K562 (cell line): ENCODE data around the gene TRPM4. TPM values are rescaled to one million over a fixed set of nuclear protein-coding genes. Genes with fewer than 3 reads are reported as not detected.

Experiments
- CREM ChIP-seq: IDR thresholded peaks from 2 replicates; pipeline ENCODE4 v1.6.1; 2014; ENCODE audit warnings: antibody characterized with exemption, low read depth
- GTF2A2 ChIP-seq: IDR thresholded peaks from 2 replicates; pipeline ENCODE4 v1.6.1; 2016; ENCODE audit warnings: mild to moderate bottlenecking, missing genetic modification characterization, missing compliant biosample characterization
- MAFG ChIP-seq: fragments of 450-650 bp; conservative IDR thresholded peaks from 2 replicates; pipeline ENCODE4 v1.6.1; 2016; ENCODE audit warnings: missing genetic modification characterization, missing compliant biosample characterization
- PHB ChIP-seq: fragments of 250-450 bp; sonication (Bioruptor Pico); IDR thresholded peaks from 2 replicates; pipeline ENCODE4 v1.5.0; 2021
- RBFOX2 ChIP-seq: fragments of 200-400 bp; formaldehyde crosslinking; IDR thresholded peaks from 2 replicates; pipeline ENCODE4 v1.6.1; 2017; ENCODE audit warnings: low read depth, mild to moderate bottlenecking, low read length, moderate library complexity
- SAP30 ChIP-seq: fragments of 200-600 bp; sonication (generic); IDR thresholded peaks from 2 replicates; pipeline ENCODE4 v1.6.1; 2012; ENCODE audit warnings: borderline replicate concordance, low read depth, mild to moderate bottlenecking, moderate library complexity, low read length, control low read depth, inconsistent platforms; ENCODE audit not compliant: insufficient read depth, poor library complexity, severe bottlenecking
- SMARCC2 ChIP-seq: fragments of 450-650 bp; IDR thresholded peaks from 2 replicates; pipeline ENCODE4 v1.6.1; 2017; ENCODE audit warnings: antibody characterized with exemption, moderate library complexity, mild to moderate bottlenecking, low read depth
- SPI1 ChIP-seq: IDR thresholded peaks from 2 replicates; pipeline ENCODE4 v1.6.1; 2011; ENCODE audit warnings: low read depth, low read length, control low read depth, borderline replicate concordance
- ZNF239 ChIP-seq: fragments of 250-450 bp; sonication (Bioruptor Pico); IDR thresholded peaks from 2 replicates; pipeline ENCODE4 v1.4.0; 2020; ENCODE audit warnings: mild to moderate bottlenecking
- ZNF263 ChIP-seq: sonication (generic); formaldehyde crosslinking; IDR thresholded peaks from 2 replicates; pipeline ENCODE4 v1.8.0; 2022; ENCODE audit warnings: mild to moderate bottlenecking, missing genetic modification reagents, borderline replicate concordance
- polyA plus RNA-seq, 8 experiments: library from polyadenylated mRNA; depleted of rRNA in 4 of 8; stranded (reverse) in 5 of 8; unstranded in 3 of 8; fragments of >200 nt; fragmentation: Nextera tagmentation in 2 of 8; fragmentation: Illumina TruSeq in 1 of 8; extraction: Ambion mirVana in 2 of 8; extraction: Trizol in 1 of 8; gene quantifications; 2 replicates each; pipeline versions ENCODE4 v1.2.1 to v1.2.3, GENCODE V29; 2011 to 2014; ENCODE audit warnings: inconsistent platforms in 1 of 8, missing spikeins in 1 of 8
- total RNA-seq, 7 experiments: library from RNA; depleted of rRNA in 6 of 7; stranded (reverse); fragments of >200 nt in 6 of 7; fragmentation: Illumina TruSeq in 2 of 7; extraction: Trizol in 2 of 7; gene quantifications; 2 replicates each; pipeline versions ENCODE4 v1.2.1 to v1.2.3, GENCODE V29; 2011 to 2021; ENCODE audit warnings: low replicate concordance in 1 of 7
- TF ChIP-seq, protein P1 (sequence below): fragments of 250-450 bp; sonication (Bioruptor Pico); IDR thresholded peaks from 2 replicates; pipeline ENCODE4 v1.8.0; 2021; ENCODE audit warnings: moderate library complexity, mild to moderate bottlenecking, inconsistent platforms
- TF ChIP-seq, protein P2 (sequence below): fragments of 450-650 bp; formaldehyde crosslinking; conservative IDR thresholded peaks from 2 replicates; pipeline ENCODE4 v1.4.0; 2022; ENCODE audit warnings: mild to moderate bottlenecking, missing genetic modification characterization
- TF ChIP-seq, protein P3 (sequence below): fragments of 450-650 bp; IDR thresholded peaks from 2 replicates; pipeline ENCODE4 v1.6.1; 2016; ENCODE audit warnings: borderline replicate concordance
- TF ChIP-seq, protein P4 (sequence below): fragments of 450-650 bp; formaldehyde crosslinking; IDR thresholded peaks from 2 replicates; pipeline ENCODE4 v1.4.0; 2020; ENCODE audit warnings: mild to moderate bottlenecking, moderate library complexity
- TF ChIP-seq, protein P5 (sequence below): fragments of 450-650 bp; conservative IDR thresholded peaks from 2 replicates; pipeline ENCODE4 v1.6.1; 2016; ENCODE audit warnings: missing genetic modification characterization, low read depth, mild to moderate bottlenecking, missing compliant biosample characterization, moderate library complexity

TRPM4 gene
- total and polyA plus RNA-seq, 9 of the 15 experiments (the other 6 are each of a cell fraction or from before 2014, with no cell fraction given), result 6.5 to 45.4 (median 15.2) TPM

DNA sequence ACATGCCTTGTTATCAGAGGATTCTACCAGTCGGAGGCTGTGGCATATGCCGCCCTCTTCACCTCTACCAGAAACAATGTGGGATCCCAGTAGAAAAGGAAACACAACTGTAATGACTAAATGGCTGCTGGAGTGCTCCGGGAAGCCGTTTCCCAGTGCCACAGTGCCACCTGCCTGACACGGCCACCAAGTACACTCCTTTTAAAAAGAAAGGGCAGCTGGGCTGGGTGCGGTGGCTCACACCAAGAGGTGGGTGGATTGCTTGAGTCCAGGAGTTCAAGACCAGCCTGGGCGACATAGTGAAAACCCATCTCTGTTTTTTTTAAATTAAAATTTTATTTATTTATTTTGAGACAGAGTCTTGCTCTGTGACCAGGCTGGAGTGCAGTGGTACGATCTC is 67.3 kb downstream of the TRPM4 start (continued):
- TF ChIP-seq CREM, result 0 out of 2 replicates have a peak, but pooled peaks have one; percentile 29
- TF ChIP-seq RBFOX2, result no peak
- peak; percentile 84 for TF ChIP-seq ZNF263 (CRISPR knock-in tag)
- no peak for TF ChIP-seq ZNF239
- TF ChIP-seq, protein P1, sequence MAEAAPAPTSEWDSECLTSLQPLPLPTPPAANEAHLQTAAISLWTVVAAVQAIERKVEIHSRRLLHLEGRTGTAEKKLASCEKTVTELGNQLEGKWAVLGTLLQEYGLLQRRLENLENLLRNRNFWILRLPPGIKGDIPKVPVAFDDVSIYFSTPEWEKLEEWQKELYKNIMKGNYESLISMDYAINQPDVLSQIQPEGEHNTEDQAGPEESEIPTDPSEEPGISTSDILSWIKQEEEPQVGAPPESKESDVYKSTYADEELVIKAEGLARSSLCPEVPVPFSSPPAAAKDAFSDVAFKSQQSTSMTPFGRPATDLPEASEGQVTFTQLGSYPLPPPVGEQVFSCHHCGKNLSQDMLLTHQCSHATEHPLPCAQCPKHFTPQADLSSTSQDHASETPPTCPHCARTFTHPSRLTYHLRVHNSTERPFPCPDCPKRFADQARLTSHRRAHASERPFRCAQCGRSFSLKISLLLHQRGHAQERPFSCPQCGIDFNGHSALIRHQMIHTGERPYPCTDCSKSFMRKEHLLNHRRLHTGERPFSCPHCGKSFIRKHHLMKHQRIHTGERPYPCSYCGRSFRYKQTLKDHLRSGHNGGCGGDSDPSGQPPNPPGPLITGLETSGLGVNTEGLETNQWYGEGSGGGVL (CRISPR knock-in tag), result no peak
- TF ChIP-seq PHB, result no peak
- TF ChIP-seq, protein P2, sequence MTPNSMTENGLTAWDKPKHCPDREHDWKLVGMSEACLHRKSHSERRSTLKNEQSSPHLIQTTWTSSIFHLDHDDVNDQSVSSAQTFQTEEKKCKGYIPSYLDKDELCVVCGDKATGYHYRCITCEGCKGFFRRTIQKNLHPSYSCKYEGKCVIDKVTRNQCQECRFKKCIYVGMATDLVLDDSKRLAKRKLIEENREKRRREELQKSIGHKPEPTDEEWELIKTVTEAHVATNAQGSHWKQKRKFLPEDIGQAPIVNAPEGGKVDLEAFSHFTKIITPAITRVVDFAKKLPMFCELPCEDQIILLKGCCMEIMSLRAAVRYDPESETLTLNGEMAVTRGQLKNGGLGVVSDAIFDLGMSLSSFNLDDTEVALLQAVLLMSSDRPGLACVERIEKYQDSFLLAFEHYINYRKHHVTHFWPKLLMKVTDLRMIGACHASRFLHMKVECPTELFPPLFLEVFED (CRISPR knock-in tag), result no peak
- TF ChIP-seq SAP30, result no peak
- TF ChIP-seq GTF2A2, result no peak
- TF ChIP-seq, protein P3, sequence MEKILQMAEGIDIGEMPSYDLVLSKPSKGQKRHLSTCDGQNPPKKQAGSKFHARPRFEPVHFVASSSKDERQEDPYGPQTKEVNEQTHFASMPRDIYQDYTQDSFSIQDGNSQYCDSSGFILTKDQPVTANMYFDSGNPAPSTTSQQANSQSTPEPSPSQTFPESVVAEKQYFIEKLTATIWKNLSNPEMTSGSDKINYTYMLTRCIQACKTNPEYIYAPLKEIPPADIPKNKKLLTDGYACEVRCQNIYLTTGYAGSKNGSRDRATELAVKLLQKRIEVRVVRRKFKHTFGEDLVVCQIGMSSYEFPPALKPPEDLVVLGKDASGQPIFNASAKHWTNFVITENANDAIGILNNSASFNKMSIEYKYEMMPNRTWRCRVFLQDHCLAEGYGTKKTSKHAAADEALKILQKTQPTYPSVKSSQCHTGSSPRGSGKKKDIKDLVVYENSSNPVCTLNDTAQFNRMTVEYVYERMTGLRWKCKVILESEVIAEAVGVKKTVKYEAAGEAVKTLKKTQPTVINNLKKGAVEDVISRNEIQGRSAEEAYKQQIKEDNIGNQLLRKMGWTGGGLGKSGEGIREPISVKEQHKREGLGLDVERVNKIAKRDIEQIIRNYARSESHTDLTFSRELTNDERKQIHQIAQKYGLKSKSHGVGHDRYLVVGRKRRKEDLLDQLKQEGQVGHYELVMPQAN, result no peak
- no peak for TF ChIP-seq MAFG (tag)
- TF ChIP-seq, protein P4, sequence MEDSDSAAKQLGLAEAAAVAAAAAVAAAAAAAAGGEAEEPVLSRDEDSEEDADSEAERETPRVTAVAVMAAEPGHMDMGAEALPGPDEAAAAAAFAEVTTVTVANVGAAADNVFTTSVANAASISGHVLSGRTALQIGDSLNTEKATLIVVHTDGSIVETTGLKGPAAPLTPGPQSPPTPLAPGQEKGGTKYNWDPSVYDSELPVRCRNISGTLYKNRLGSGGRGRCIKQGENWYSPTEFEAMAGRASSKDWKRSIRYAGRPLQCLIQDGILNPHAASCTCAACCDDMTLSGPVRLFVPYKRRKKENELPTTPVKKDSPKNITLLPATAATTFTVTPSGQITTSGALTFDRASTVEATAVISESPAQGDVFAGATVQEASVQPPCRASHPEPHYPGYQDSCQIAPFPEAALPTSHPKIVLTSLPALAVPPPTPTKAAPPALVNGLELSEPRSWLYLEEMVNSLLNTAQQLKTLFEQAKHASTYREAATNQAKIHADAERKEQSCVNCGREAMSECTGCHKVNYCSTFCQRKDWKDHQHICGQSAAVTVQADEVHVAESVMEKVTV, result peak; percentile 14; the same call in 1 of the 2 replicates
- TF ChIP-seq SMARCC2, result no peak
- TF ChIP-seq SPI1, result no peak
- TF ChIP-seq, protein P5, sequence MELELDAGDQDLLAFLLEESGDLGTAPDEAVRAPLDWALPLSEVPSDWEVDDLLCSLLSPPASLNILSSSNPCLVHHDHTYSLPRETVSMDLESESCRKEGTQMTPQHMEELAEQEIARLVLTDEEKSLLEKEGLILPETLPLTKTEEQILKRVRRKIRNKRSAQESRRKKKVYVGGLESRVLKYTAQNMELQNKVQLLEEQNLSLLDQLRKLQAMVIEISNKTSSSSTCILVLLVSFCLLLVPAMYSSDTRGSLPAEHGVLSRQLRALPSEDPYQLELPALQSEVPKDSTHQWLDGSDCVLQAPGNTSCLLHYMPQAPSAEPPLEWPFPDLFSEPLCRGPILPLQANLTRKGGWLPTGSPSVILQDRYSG (tag), result no peak
